ENCODE measurements around the gene LHPP.

DNA sequence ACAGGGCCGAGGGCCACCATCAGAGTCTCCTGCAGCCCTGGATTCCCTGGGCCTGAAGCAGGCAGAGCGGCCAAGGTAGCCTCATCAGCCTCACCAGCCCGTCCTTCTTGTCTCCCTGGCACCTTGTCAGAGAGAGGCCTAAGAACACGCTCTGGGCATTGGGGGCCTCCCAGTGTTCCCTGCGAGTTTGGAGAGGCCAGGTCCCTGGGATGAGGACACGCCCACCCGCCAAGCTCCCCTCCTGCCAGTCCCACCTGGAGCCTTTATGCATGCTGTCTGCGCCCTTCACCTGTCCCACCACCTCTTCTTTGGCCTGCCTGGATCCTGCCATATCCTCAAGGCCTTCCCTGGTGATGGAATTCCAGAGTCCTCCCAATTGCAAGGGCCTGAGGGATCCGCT lies 69.2 kb downstream of the LHPP start:
- no peak for TF ChIP-seq PBX3 (CRISPR knock-in tag; IDR thresholded peaks at IDR 0.05)
- no peak for TF ChIP-seq ZNF561 (tag by site-specific recombination; IDR thresholded peaks at IDR 0.05; ENCODE audit: borderline replicate concordance)
- no peak for TF ChIP-seq ZNF624 (tag by site-specific recombination; IDR thresholded peaks at IDR 0.05)
- no peak for TF ChIP-seq CTCF (tag by site-specific recombination; IDR thresholded peaks at IDR 0.05)
- TF ChIP-seq, protein P1, sequence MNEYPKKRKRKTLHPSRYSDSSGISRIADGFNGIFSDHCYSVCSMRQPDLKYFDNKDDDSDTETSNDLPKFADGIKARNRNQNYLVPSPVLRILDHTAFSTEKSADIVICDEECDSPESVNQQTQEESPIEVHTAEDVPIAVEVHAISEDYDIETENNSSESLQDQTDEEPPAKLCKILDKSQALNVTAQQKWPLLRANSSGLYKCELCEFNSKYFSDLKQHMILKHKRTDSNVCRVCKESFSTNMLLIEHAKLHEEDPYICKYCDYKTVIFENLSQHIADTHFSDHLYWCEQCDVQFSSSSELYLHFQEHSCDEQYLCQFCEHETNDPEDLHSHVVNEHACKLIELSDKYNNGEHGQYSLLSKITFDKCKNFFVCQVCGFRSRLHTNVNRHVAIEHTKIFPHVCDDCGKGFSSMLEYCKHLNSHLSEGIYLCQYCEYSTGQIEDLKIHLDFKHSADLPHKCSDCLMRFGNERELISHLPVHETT (tag by site-specific recombination; IDR thresholded peaks at IDR 0.05): no peak
- TF ChIP-seq INSM2 (tag by site-specific recombination; IDR thresholded peaks at IDR 0.05): no peak
- no peak for TF ChIP-seq KLF10 (tag by site-specific recombination; IDR thresholded peaks at IDR 0.05)
- TF ChIP-seq, protein P2, sequence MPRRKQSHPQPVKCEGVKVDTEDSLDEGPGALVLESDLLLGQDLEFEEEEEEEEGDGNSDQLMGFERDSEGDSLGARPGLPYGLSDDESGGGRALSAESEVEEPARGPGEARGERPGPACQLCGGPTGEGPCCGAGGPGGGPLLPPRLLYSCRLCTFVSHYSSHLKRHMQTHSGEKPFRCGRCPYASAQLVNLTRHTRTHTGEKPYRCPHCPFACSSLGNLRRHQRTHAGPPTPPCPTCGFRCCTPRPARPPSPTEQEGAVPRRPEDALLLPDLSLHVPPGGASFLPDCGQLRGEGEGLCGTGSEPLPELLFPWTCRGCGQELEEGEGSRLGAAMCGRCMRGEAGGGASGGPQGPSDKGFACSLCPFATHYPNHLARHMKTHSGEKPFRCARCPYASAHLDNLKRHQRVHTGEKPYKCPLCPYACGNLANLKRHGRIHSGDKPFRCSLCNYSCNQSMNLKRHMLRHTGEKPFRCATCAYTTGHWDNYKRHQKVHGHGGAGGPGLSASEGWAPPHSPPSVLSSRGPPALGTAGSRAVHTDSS (tag by site-specific recombination; IDR thresholded peaks at IDR 0.05): no peak
